Pons (tissue), 1 donor: ENCODE results near the gene LRRFIP2.
"Not testable (repeated sequence)": the region's sequence is repeated elsewhere in the genome, so short reads cannot be mapped to it uniquely, and the experiment has no call there.

Experiments
- DNase-seq: peaks from one replicate; pipeline ENCODE4 v3.0.0-alpha.2; 2016; ENCODE audit warnings: low spot score

The LRRFIP2 gene

DNA sequence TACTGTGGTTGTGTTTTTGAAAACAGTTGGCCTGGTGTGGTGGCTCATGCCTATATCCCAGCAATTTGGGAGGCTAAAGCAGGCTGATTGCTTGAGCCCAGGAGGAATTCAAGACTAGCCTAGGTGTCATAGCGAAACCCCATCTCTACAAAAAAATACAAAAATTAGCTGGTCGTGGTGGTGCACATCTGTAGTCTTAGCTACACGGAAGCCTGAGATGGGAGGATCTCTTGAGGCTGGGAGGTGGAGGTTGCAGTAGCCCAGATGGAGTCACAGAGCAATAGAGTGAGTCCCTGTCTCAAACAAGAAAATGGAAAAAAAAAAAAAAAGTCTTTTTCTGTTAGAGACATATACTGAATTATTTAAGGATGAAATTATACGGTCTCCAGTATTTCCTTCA is 14.7 kb upstream of the LRRFIP2 start:
- no peak for DNase-seq

- DNase-seq, result peak; percentile 98
Observed at GRCh38 chr3:37183976-37184375, 9.6 kb upstream of the LRRFIP2 start.

- peak; percentile 93 for DNase-seq
Observed at GRCh38 chr3:37183375-37183831, 9.0 kb upstream of the LRRFIP2 start.

- no peak for DNase-seq
Observed at GRCh38 chr3:37182816-37183215, 8.4 kb upstream of the LRRFIP2 start.

DNA sequence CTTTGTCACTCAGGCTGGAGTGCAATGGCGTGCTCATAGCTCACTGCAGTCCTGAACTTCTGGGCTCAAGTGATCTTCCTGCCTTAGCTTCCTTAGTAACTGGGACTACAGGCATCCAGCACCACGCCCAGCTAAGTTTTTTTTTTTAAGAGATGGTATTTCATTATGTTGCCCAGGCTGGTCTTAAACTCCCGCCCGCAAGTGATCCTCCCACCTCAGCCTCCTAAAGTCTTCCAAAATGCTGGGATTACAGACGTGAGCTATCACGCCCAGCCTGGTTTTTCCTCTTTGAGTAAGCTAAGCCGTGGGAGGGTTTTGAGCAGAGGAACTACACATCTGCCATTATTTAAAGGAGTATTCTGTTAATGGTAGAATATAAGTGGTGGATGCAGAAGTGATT is 7.4 kb upstream of the LRRFIP2 start:
- DNase-seq, result no peak

GRCh38 chr3:37179144-37179967 is 5.0 kb upstream of the LRRFIP2 start:
- DNase-seq, result no peak

DNA sequence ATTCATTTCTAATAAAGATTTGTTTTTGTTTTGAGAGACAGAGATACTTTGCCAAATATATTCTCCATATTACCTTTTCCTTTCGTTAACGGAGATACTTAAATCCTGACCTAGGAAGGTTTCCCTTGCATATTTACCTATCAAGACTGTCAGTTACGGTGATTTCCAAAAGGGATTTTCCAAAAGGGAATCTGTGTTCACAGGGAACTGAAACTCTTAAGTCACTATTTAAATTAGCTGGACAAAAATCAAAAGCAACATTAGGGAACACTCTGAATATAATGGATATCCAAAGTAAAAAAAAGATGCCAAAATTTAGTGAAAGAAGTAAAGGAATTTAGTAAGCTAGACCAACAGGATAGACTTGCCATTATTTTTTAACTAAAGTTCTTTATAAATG is 576 bp downstream of the LRRFIP2 start:
- no peak for DNase-seq

- DNase-seq, result no peak
Observed at GRCh38 chr3:37171144-37171543, 3.2 kb downstream of the LRRFIP2 start.

DNA sequence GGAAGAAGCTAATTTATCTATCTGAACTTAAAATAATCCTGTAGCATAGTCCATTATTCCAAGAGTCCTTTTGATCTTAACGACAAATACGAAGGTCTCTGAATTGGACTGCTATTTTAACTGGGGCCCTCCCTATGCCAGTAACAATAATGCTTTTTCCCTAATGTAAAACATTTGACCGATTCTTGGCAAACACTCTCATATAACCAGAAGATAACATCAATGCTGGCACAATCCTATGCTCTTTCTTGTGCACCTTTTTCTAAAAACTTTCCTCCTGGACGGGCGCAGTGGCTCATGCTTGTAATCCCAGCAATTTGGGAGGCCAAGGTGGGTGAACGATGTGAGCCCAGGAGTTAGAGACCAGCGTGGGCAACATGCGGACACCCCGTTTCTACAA is 3.9 kb downstream of the LRRFIP2 start:
- no peak for DNase-seq

GRCh38 chr3:37170060-37170459 is 4.3 kb downstream of the LRRFIP2 start:
- DNase-seq, result no peak

GRCh38 chr3:37168896-37169295 is 5.5 kb downstream of the LRRFIP2 start:
- DNase-seq, result no peak

GRCh38 chr3:37163262-37164015 is 10.9 kb downstream of the LRRFIP2 start:
- DNase-seq, result no peak

GRCh38 chr3:37162501-37163245 is 11.7 kb downstream of the LRRFIP2 start:
- no peak for DNase-seq

DNA sequence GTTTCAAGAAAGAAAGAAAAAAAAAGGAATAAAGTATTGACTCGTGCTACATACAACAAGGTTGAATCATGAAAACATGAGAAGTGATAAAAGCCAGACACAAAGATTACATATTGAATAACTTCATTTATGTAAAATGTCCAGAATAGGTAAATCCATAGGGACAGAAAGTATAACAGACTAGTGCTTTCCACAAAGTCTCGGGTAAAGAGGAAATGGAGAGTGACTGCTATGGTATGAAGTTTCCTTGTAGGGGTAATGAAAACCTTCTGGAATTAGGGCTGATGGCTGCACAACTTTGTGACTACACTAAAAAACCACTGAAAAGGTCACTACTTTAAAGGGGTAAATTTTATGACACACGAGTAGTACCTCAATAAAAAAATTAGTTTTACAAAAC is 13.0 kb downstream of the LRRFIP2 start:
- DNase-seq, result no peak

- no peak for DNase-seq
Observed at GRCh38 chr3:37155782-37156181, 18.6 kb downstream of the LRRFIP2 start.

DNA sequence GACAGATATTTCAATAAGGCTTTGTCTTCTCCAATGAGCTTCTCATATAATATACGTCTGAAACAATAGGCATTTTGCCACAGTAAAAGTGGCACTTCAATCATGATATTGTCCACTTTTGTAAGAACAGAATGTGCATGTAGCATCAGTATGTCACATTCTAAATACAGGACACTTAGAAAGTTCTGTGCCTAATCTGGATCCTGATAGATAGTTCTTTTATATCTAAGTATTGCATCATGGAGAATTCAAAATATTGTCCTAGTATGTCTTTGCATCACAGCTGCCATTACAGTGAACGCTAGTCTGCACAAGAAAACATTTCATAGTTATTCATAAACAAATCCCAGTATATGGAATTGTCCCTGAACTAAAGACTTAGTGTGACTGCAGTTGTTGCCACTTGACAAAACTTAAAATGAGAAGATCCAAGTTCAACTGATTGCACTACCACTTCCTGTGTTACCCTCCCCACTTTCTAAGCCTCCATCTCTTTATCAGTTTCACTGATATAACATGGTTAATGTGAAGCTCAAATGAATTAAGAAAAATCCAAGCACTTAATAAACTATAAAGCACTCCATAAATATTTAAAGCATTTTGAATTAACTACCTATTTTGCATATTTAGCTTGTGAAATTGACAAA is 19.6 kb downstream of the LRRFIP2 start:
- DNase-seq, result no peak

DNA sequence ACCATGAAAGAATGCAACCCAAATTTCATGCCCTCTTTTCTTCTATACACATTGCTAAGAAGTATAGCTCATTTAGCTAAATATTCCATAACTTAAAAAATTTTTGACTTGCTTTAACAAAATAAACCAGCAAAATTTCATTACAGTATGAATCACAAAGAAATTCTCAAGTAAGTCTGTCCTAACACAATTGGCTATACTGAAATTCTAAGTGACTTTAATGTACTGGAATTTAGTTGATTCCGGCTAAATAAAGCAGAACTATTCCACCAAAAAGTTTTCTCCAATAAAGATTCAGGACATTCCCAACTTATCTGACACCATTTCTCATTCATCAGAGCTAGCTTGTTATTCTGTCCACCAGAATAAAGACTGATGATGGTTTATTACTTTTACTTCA is 23.8 kb downstream of the LRRFIP2 start:
- DNase-seq, result no peak

DNA sequence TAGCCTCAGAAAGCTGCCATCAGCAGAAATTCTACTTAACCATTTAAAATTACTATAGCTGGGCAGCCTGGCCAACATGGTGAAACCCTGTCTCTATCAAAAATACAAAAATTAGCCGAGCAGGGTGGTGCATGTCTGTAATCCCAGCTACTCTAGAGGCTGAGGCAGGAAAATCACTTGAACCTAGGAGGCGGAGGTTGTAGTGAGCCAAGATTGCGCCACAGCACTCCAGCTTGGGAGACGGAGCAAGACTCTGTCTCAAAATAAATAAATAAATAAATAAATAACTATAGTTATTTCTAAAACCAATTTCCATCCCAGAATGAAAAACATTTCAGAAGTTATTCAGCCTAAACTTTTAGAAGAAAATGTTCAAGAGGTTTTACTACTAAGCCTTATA is 25.1 kb downstream of the LRRFIP2 start:
- no peak for DNase-seq

GRCh38 chr3:37148208-37148607 is 26.2 kb downstream of the LRRFIP2 start:
- DNase-seq, result no peak

GRCh38 chr3:37147666-37148065 is 26.7 kb downstream of the LRRFIP2 start:
- DNase-seq, result no peak

DNA sequence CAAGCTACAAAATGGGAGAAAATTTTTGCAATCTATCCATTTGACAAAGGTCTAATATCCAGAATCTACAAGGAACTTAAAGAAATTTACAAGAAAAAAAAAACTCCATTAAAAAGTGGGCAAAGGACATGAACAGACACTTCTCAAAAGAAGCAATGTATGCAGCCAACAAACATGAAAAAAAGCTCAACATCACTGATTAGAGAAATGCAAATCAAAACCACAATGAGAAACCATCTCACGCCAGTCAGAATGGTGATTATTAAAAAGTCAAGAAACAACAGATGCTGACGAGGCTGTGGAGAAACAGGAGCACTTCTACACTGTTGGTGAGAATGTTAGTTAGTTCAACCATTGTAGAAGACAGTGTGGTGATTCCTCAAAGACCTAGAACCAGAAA is 27.5 kb downstream of the LRRFIP2 start:
- not testable (repeated sequence) for DNase-seq

- no peak for DNase-seq
Observed at GRCh38 chr3:37145611-37146010, 28.8 kb downstream of the LRRFIP2 start.
